ENCODE measurements around the gene MAG.

MAG gene

GRCh38 chr19:35321291-35321690 is 29.3 kb downstream of the MAG start:
- Histone ChIP-seq H3K9me3 (peaks cover 0 to 4% (median 0%) of the 10 kb centered on the region in 3 donors), H3K27me3 (peaks cover 0 to 7% of the 10 kb centered on the region in 2 donors), H3K4me1 (no peaks in the 10 kb centered on the region), H3K27ac (no peak overlapping the region), H3K4me3 (no peak overlapping the region), H3K36me3 (no peaks in the 10 kb centered on the region)
- intact Hi-C loops (cut with DNase I; ENCODE audit: low total_unique reads) = no loop called here
- TF ChIP-seq CTCF (IDR thresholded peaks at IDR 0.05) = no peak
- no peak for DNase-seq

DNA sequence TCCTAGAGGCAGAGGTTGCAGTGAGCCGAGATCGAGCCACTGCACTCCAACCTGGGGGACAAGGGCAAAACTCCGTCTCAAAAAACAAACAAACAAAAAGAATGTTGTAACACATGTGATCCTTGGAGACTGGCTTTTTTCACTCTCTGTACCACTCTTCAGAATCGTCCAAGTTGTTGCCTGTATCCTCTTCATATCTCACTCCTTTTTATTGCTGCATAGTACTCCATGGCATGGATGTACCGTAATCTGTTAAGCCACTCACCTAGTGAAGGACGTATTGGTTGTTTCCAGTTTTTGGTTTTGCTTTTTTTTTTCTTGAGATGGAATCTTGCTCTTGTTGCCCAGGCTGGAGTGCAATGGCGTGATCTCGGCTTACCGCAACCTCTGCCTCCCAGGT is 30.1 kb downstream of the MAG start:
- intact Hi-C loops (cut with DNase I; ENCODE audit: low total_unique reads) = no loop called here
- DNase-seq = no peak
- H3K4me1 ChIP-seq = no peaks in the 10 kb centered on the region

DNA sequence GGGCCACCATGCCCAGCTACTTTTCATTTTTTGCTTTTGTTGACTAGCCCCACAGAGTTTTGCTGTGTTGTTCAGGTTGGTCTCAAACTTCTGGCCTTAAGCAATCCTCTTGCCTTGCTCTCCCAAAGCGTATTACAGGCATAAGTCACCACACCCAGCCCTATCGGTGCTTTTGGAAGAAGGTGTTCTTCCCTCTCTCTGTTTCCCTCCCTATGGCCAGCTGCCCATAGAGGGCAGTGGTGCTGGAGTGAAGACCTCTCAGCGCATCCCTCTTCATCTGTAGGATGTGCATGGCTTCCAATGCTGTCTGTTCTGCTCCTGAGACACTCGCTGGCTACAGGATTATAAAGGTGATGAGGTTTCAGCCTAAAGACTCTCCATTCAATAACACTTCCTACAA is 35.7 kb downstream of the MAG start:
- Histone ChIP-seq H3K27ac (no peak overlapping the region), H3K27me3 (peaks cover 0 to 38% of the 10 kb centered on the region in 2 donors), H3K36me3 (no peaks in the 10 kb centered on the region), H3K4me3 (no peak overlapping the region), H3K4me1 (no peaks in the 10 kb centered on the region), H3K9me3 (no peaks in the 10 kb centered on the region)
- no peak for DNase-seq
- intact Hi-C loops (cut with DNase I; ENCODE audit: low total_unique reads) = no loop called here
- TF ChIP-seq CTCF (IDR thresholded peaks at IDR 0.05) = no peak

More for the DNA sequence above, 30.1 kb downstream of the MAG start:
- H3K27ac ChIP-seq = no peak overlapping the region
- no peak overlapping the region for H3K4me3 ChIP-seq
- peaks cover 0 to 10% of the 10 kb centered on the region in 2 donors for H3K27me3 ChIP-seq
- no peak for TF ChIP-seq CTCF (IDR thresholded peaks at IDR 0.05)
- no peaks in the 10 kb centered on the region for H3K36me3 ChIP-seq
- H3K9me3 ChIP-seq = peaks cover 0 to 4% (median 0%) of the 10 kb centered on the region in 3 donors

DNA sequence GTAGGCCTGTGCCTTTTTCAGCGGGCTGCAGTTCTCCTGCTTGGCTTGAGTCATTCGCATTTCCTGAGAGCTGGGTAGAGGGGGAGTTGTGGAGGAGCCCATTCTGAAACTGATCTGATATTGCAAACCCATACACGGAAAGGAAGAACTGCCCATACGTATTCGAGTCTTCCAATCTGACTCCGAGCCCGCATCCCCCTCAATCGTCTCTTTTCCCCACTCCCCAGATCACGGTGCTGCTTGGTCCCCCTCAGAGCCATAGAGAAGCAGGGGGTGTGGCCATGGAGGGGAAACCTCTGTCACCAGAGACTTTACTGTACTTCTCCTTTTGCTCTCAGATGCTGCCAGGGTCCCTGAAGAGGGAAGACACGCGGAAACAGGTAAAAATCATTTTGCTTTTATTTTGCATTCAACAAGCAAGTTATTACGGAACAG is 36.9 kb downstream of the MAG start, which contains the start of gene CD22:
TSS of gene CD22 (plus strand) at position 337 of the 435 bp plus-strand sequence. CDS start 2,854 bp downstream, outside the sequence.
- H3K27ac ChIP-seq = no peak within 1 kb of the TSS
- no peaks in the 10 kb centered on the region for H3K4me1 ChIP-seq
- intact Hi-C loops (cut with DNase I; ENCODE audit: low total_unique reads) = no loop called here
- H3K9me3 ChIP-seq = no peaks in the 10 kb centered on the region
- peaks cover 0 to 48% of the 10 kb centered on the region in 2 donors for H3K27me3 ChIP-seq
- no peak for TF ChIP-seq CTCF (IDR thresholded peaks at IDR 0.05)
- DNase-seq = no peak
- no peak within 1 kb of the TSS for H3K4me3 ChIP-seq
- no peaks in the 10 kb centered on the region for H3K36me3 ChIP-seq

DNA sequence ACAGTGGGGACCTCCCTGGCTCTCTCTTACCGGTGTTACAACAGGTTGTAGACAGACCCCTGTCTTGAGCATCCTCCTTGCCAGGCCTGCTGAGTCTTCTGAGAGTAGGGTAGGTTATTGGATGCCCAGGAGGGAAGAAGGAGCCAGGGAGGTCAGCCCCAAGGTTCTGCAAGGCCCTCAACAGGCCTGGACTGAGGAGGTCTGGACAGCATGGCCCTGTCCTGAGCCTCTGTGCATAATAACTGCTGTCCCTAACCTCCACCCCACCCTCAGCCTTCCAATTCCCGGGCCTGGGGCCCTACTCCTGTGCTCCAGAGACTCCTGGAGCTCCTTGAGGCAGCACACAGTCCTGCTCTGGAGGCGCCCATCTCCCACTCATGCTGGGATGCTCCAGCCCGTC is 37.4 kb downstream of the MAG start:
- intact Hi-C loops (cut with DNase I; ENCODE audit: low total_unique reads) = no loop called here
- Histone ChIP-seq H3K36me3 (no peaks in the 10 kb centered on the region), H3K4me3 (no peak overlapping the region), H3K27ac (no peak overlapping the region), H3K9me3 (no peaks in the 10 kb centered on the region), H3K4me1 (no peaks in the 10 kb centered on the region), H3K27me3 (peaks cover 0 to 50% of the 10 kb centered on the region in 2 donors)
- no peak for TF ChIP-seq CTCF (IDR thresholded peaks at IDR 0.05)
- no peak for DNase-seq

GRCh38 chr19:35330475-35330874 is 38.5 kb downstream of the MAG start:
- no peak overlapping the region for H3K4me3 ChIP-seq
- TF ChIP-seq CTCF (IDR thresholded peaks at IDR 0.05) = no peak
- no peaks in the 10 kb centered on the region for H3K9me3 ChIP-seq
- no peak for DNase-seq
- intact Hi-C loops (cut with DNase I; ENCODE audit: low total_unique reads) = no loop called here
- H3K36me3 ChIP-seq = no peaks in the 10 kb centered on the region
- H3K4me1 ChIP-seq = no peaks in the 10 kb centered on the region
- H3K27me3 ChIP-seq = peaks cover 0 to 50% of the 10 kb centered on the region in 2 donors
- H3K27ac ChIP-seq = no peak overlapping the region
